Mammary epithelial cell (primary cell): ENCODE measurements around the gene STK38L.

Experiments used
- CTCF ChIP-seq, 2 donors: IDR thresholded peaks in 1 of 2; conservative IDR thresholded peaks in 1 of 2; 2 replicates each; pipeline ENCODE4 v1.5.1; 2011 to 2012; ENCODE audit warnings: inconsistent platforms in 2 of 2, low read length in 2 of 2, mild to moderate bottlenecking in 2 of 2, control low read depth in 1 of 2, low read depth in 1 of 2; ENCODE audit not compliant: insufficient read depth in 1 of 2; ENCODE audit errors: extremely low read depth in 1 of 2
- EZH2 ChIP-seq: IDR thresholded peaks from 2 replicates; pipeline ENCODE4 v1.6.1; 2012; ENCODE audit warnings: low read length, inconsistent platforms, borderline replicate concordance

- TF ChIP-seq CTCF (conservative IDR thresholded peaks at IDR 0.05 in 1 of 2, IDR thresholded peaks at IDR 0.05 in 1 of 2; ENCODE audit: extremely low read depth in 1 of 2, insufficient read depth in 1 of 2, low read depth in 1 of 2, low read length in 2 of 2) = no peak
- TF ChIP-seq EZH2 = no peak
These were observed 107.4 kb downstream of the STK38L start for GRCh38 chr12:27351476-27351875.
